Measurements from ENCODE around the gene MYH10.

Gene MYH10

DNA sequence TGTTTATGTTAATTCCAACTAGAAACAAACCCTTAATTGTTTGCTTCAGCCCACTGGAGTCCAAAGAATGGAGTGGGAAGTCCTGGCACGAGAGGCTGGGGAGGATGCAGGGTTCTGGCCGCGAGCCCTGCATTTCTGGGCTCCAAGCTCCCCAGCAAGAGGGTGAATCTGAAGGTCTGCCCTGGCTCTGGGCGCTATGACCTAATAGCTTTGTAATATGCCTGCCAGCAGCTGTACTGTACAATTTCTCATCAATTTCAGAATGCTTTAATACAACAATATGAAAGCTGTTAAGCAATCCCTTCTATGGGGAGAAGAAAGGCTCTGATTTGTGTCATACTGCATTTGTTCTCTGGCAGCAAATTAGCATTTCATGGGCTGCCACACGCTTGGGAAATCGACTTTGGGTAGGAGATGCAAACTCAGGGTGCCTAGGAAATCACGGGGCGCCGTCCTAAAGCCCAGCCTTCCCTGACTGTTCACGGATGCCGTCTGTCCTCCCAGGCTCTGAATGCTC lies 151.0 kb downstream of the MYH10 start:
- Histone ChIP-seq H3K4me1 (ENCODE audit: control extremely low read depth in 1 of 4, control insufficient read depth in 4 of 4, insufficient read depth in 4 of 4, low read length in 3 of 4) (no peaks in the 10 kb centered on the region), H3K9me3 (ENCODE audit: control extremely low read depth in 1 of 5, control insufficient read depth in 4 of 5, insufficient read depth in 2 of 5, low read depth in 1 of 5, low read length in 4 of 5) (peaks cover 0 to 7% (median 3%) of the 10 kb centered on the region in 5 experiments), H3K4me3 (ENCODE audit: control insufficient read depth in 1 of 7, extremely low read depth in 1 of 7, insufficient read depth in 4 of 7, low read depth in 2 of 7, low read length in 6 of 7) (no peak overlapping the region), H3K36me3 (ENCODE audit: control insufficient read depth in 4 of 4, insufficient read depth in 4 of 4, low read length in 3 of 4) (peaks cover 30 to 99% (median 66%) of the 10 kb centered on the region in 4 experiments), H3K27me3 (replicated peaks in 2 of 5; ENCODE audit: control insufficient read depth in 4 of 5, insufficient read depth in 5 of 5, low read length in 4 of 5) (no peaks in the 10 kb centered on the region), H3K27ac (ENCODE audit: insufficient read depth in 1 of 2, low read depth in 1 of 2, low read length in 2 of 2, poor library complexity in 1 of 2, severe bottlenecking in 2 of 2) (no peak overlapping the region)
- DNase-seq, result no peak
- POLR2A ChIA-PET, result no interaction called here
- CTCF ChIA-PET, result interaction anchor here (0.9 to 1.2 kb wide), 3 partner anchors 9 to 69 kb away, joined by 3 to 5 read pairs (median 3); no protein-coding TSS in a partner anchor
- WGBS (ENCODE audit: insufficient coverage), result 92% methylated on average over 9 of the region's 11 CpGs

DNA sequence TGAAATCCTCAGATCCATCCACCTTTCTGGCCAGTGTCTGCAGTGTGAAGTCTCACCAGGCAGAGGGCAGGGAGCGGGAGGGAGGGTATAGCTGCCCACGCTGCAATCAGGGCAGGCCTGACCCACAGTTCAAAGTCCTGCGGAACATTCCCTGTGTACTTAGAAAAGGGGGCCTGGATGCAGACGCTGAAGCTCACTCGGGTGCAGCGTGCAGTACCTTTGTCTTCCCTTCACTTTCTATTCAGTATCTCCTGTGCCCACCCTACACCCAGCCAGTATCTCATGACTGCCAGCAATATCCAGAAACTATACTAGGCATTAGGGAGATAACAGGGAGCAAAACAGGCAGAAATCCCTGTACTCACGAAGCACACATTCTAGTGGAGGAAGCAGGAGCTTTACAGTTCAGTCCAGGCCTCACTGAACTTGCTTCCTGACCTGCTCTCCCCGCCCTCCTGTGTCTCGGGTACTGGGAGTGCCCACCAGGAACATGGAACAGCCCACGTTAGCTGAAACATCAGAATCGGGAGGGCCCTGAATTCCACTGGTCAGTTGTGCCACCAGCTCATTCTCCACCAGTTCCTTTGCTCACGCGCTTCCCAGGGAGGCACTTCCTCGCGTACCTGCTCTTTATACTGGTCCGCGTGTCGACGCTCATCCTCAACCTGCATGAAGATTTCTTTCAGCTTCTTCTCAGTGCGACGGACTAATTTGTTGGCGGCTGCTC lies 152.6 kb downstream of the MYH10 start:
- ChIA-PET POLR2A (no interaction called here), CTCF (no interaction called here)
- Histone ChIP-seq H3K27ac (ENCODE audit: insufficient read depth in 1 of 2, low read depth in 1 of 2, low read length in 2 of 2, poor library complexity in 1 of 2, severe bottlenecking in 2 of 2) (no peak overlapping the region), H3K4me3 (ENCODE audit: control insufficient read depth in 1 of 7, extremely low read depth in 1 of 7, insufficient read depth in 4 of 7, low read depth in 2 of 7, low read length in 6 of 7) (no peak overlapping the region), H3K36me3 (ENCODE audit: control insufficient read depth in 4 of 4, insufficient read depth in 4 of 4, low read length in 3 of 4) (peaks cover 25 to 98% (median 66%) of the 10 kb centered on the region in 4 experiments), H3K9me3 (ENCODE audit: control extremely low read depth in 1 of 5, control insufficient read depth in 4 of 5, insufficient read depth in 2 of 5, low read depth in 1 of 5, low read length in 4 of 5) (no peaks in the 10 kb centered on the region), H3K4me1 (ENCODE audit: control extremely low read depth in 1 of 4, control insufficient read depth in 4 of 4, insufficient read depth in 4 of 4, low read length in 3 of 4) (no peaks in the 10 kb centered on the region), H3K27me3 (replicated peaks in 2 of 5; ENCODE audit: control insufficient read depth in 4 of 5, insufficient read depth in 5 of 5, low read length in 4 of 5) (no peaks in the 10 kb centered on the region)
- DNase-seq, result no peak
- WGBS (ENCODE audit: insufficient coverage), result 98% methylated on average over 18 of the region's 22 CpGs

- ChIA-PET CTCF (no interaction called here), POLR2A (no interaction called here)
- no peak for DNase-seq
- H3K4me1 ChIP-seq (ENCODE audit: control extremely low read depth in 1 of 4, control insufficient read depth in 4 of 4, insufficient read depth in 4 of 4, low read length in 3 of 4), result no peaks in the 10 kb centered on the region
- H3K27ac ChIP-seq (ENCODE audit: insufficient read depth in 1 of 2, low read depth in 1 of 2, low read length in 2 of 2, poor library complexity in 1 of 2, severe bottlenecking in 2 of 2), result no peak overlapping the region
- H3K4me3 ChIP-seq (ENCODE audit: control insufficient read depth in 1 of 7, extremely low read depth in 1 of 7, insufficient read depth in 4 of 7, low read depth in 2 of 7, low read length in 6 of 7), result no peak overlapping the region
- no peaks in the 10 kb centered on the region for H3K9me3 ChIP-seq (ENCODE audit: control extremely low read depth in 1 of 5, control insufficient read depth in 4 of 5, insufficient read depth in 2 of 5, low read depth in 1 of 5, low read length in 4 of 5)
- WGBS (ENCODE audit: insufficient coverage), result 95% methylated on average over 8 of the region's 8 CpGs
- H3K27me3 ChIP-seq (replicated peaks in 2 of 5; ENCODE audit: control insufficient read depth in 4 of 5, insufficient read depth in 5 of 5, low read length in 4 of 5), result no peaks in the 10 kb centered on the region
- H3K36me3 ChIP-seq (ENCODE audit: control insufficient read depth in 4 of 4, insufficient read depth in 4 of 4, low read length in 3 of 4), result peaks cover 19 to 96% (median 63%) of the 10 kb centered on the region in 4 experiments
These were observed 153.4 kb downstream of the MYH10 start for GRCh38 chr17:8477171-8477570.

- POLR2A ChIA-PET, result no interaction called here
These were observed 153.8 kb downstream of the MYH10 start for GRCh38 chr17:8476741-8477140.

DNA sequence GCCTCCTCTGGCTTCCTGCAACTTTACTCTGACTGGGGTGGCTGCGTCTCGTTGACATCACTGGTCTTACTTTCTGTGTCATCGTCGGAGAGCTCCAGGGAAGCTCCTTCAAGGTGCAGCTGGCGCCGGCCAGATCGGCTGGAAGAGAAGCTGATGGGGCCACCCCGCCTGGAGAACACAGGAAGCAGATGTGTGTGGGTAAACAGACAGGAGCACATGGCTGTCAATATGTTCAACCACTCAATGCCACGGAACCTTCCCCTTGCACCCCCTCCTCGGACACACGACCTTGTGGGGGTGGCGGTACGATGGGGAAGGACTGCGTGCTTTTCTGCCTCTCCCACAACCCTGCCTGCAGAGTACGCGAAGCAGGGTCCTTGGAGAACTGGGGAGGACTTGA lies 154.7 kb downstream of the MYH10 start:
- POLR2A ChIA-PET, result no interaction called here
- WGBS (ENCODE audit: insufficient coverage), result 67% methylated on average over 11 of the region's 16 CpGs
- H3K27me3 ChIP-seq (replicated peaks in 2 of 5; ENCODE audit: control insufficient read depth in 4 of 5, insufficient read depth in 5 of 5, low read length in 4 of 5), result no peaks in the 10 kb centered on the region
- H3K4me3 ChIP-seq (ENCODE audit: control insufficient read depth in 1 of 7, extremely low read depth in 1 of 7, insufficient read depth in 4 of 7, low read depth in 2 of 7, low read length in 6 of 7), result no peak overlapping the region
- H3K27ac ChIP-seq (ENCODE audit: insufficient read depth in 1 of 2, low read depth in 1 of 2, low read length in 2 of 2, poor library complexity in 1 of 2, severe bottlenecking in 2 of 2), result no peak overlapping the region
- H3K36me3 ChIP-seq (ENCODE audit: control insufficient read depth in 4 of 4, insufficient read depth in 4 of 4, low read length in 3 of 4), result peaks cover 18 to 95% (median 60%) of the 10 kb centered on the region in 4 experiments
- no peaks in the 10 kb centered on the region for H3K9me3 ChIP-seq (ENCODE audit: control extremely low read depth in 1 of 5, control insufficient read depth in 4 of 5, insufficient read depth in 2 of 5, low read depth in 1 of 5, low read length in 4 of 5)
- CTCF ChIA-PET, result interaction anchor here (1.2 to 1.8 kb wide), 2 partner anchors 8 to 11 kb away, joined by 5 read pairs; no protein-coding TSS in a partner anchor
- DNase-seq, result peak in 2 of 3 donors; percentile 47 to 60
- no peaks in the 10 kb centered on the region for H3K4me1 ChIP-seq (ENCODE audit: control extremely low read depth in 1 of 4, control insufficient read depth in 4 of 4, insufficient read depth in 4 of 4, low read length in 3 of 4)

More at GRCh38 chr17:8476741-8477140, 153.8 kb downstream of the MYH10 start:
- H3K36me3 ChIP-seq (ENCODE audit: control insufficient read depth in 4 of 4, insufficient read depth in 4 of 4, low read length in 3 of 4), result peaks cover 18 to 95% (median 62%) of the 10 kb centered on the region in 4 experiments
- CTCF ChIA-PET, result interaction anchor here (1.2 to 1.8 kb wide), 2 partner anchors 9 to 12 kb away, joined by 5 read pairs; no protein-coding TSS in a partner anchor
- H3K9me3 ChIP-seq (ENCODE audit: control extremely low read depth in 1 of 5, control insufficient read depth in 4 of 5, insufficient read depth in 2 of 5, low read depth in 1 of 5, low read length in 4 of 5), result no peaks in the 10 kb centered on the region
- H3K4me3 ChIP-seq (ENCODE audit: control insufficient read depth in 1 of 7, extremely low read depth in 1 of 7, insufficient read depth in 4 of 7, low read depth in 2 of 7, low read length in 6 of 7), result no peak overlapping the region
- H3K4me1 ChIP-seq (ENCODE audit: control extremely low read depth in 1 of 4, control insufficient read depth in 4 of 4, insufficient read depth in 4 of 4, low read length in 3 of 4), result no peaks in the 10 kb centered on the region
- no peak for DNase-seq
- 95% methylated on average over 22 of the region's 22 CpGs for WGBS (ENCODE audit: insufficient coverage)
- H3K27me3 ChIP-seq (replicated peaks in 2 of 5; ENCODE audit: control insufficient read depth in 4 of 5, insufficient read depth in 5 of 5, low read length in 4 of 5), result no peaks in the 10 kb centered on the region
- H3K27ac ChIP-seq (ENCODE audit: insufficient read depth in 1 of 2, low read depth in 1 of 2, low read length in 2 of 2, poor library complexity in 1 of 2, severe bottlenecking in 2 of 2), result no peak overlapping the region

DNA sequence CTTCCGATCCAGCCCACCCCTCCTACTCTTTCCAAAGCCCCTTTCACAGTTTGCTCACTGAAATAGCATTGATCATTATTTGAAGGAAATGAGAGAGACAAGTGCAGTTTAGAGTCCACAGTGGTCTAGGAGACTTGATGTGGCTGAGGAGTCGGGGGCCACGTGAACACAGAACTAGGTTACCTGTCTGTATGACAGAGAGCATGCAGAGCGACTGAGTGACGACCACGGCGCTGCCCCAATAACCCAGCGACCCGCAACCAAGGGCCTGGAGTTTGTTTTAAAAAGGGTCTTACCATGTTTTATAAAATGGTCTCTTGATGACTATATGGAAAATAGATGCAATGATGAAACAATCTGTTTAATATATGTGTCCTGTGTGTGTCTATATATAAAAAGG lies 155.3 kb downstream of the MYH10 start:
- Histone ChIP-seq H3K4me1 (ENCODE audit: control extremely low read depth in 1 of 4, control insufficient read depth in 4 of 4, insufficient read depth in 4 of 4, low read length in 3 of 4) (no peaks in the 10 kb centered on the region), H3K4me3 (ENCODE audit: control insufficient read depth in 1 of 7, extremely low read depth in 1 of 7, insufficient read depth in 4 of 7, low read depth in 2 of 7, low read length in 6 of 7) (no peak overlapping the region), H3K27ac (ENCODE audit: insufficient read depth in 1 of 2, low read depth in 1 of 2, low read length in 2 of 2, poor library complexity in 1 of 2, severe bottlenecking in 2 of 2) (no peak overlapping the region), H3K9me3 (ENCODE audit: control extremely low read depth in 1 of 5, control insufficient read depth in 4 of 5, insufficient read depth in 2 of 5, low read depth in 1 of 5, low read length in 4 of 5) (no peaks in the 10 kb centered on the region), H3K27me3 (replicated peaks in 2 of 5; ENCODE audit: control insufficient read depth in 4 of 5, insufficient read depth in 5 of 5, low read length in 4 of 5) (no peaks in the 10 kb centered on the region), H3K36me3 (ENCODE audit: control insufficient read depth in 4 of 4, insufficient read depth in 4 of 4, low read length in 3 of 4) (peaks cover 15 to 94% (median 59%) of the 10 kb centered on the region in 4 experiments)
- WGBS (ENCODE audit: insufficient coverage), result 100% methylated on average over 8 of the region's 9 CpGs
- ChIA-PET CTCF (interaction anchor here (1.8 kb wide), 1 partner anchor 10 kb away, joined by 5 read pairs; no protein-coding TSS in a partner anchor), POLR2A (no interaction called here)
- DNase-seq, result no peak

- POLR2A ChIA-PET, result no interaction called here
- WGBS (ENCODE audit: insufficient coverage), result 96% methylated on average over 15 of the region's 15 CpGs
- DNase-seq, result no peak
- H3K36me3 ChIP-seq (ENCODE audit: control insufficient read depth in 4 of 4, insufficient read depth in 4 of 4, low read length in 3 of 4), result peaks cover 12 to 93% (median 56%) of the 10 kb centered on the region in 4 experiments
- H3K4me1 ChIP-seq (ENCODE audit: control extremely low read depth in 1 of 4, control insufficient read depth in 4 of 4, insufficient read depth in 4 of 4, low read length in 3 of 4), result no peaks in the 10 kb centered on the region
- CTCF ChIA-PET, result no interaction called here
- no peak overlapping the region for H3K27ac ChIP-seq (ENCODE audit: insufficient read depth in 1 of 2, low read depth in 1 of 2, low read length in 2 of 2, poor library complexity in 1 of 2, severe bottlenecking in 2 of 2)
- H3K4me3 ChIP-seq (ENCODE audit: control insufficient read depth in 1 of 7, extremely low read depth in 1 of 7, insufficient read depth in 4 of 7, low read depth in 2 of 7, low read length in 6 of 7), result no peak overlapping the region
- no peaks in the 10 kb centered on the region for H3K27me3 ChIP-seq (replicated peaks in 2 of 5; ENCODE audit: control insufficient read depth in 4 of 5, insufficient read depth in 5 of 5, low read length in 4 of 5)
- H3K9me3 ChIP-seq (ENCODE audit: control extremely low read depth in 1 of 5, control insufficient read depth in 4 of 5, insufficient read depth in 2 of 5, low read depth in 1 of 5, low read length in 4 of 5), result no peaks in the 10 kb centered on the region
These were observed 155.7 kb downstream of the MYH10 start for GRCh38 chr17:8474826-8475225.

Measured in common myeloid progenitor, CD34-positive (primary cell).